Astrocyte (in vitro differentiated cells and primary cell): ENCODE results near the gene UGT1A6.

Experiments used
- EZH2 ChIP-seq: IDR thresholded peaks from 2 replicates; pipeline ENCODE4 v1.6.1; 2012; ENCODE audit warnings: mild to moderate bottlenecking, low read length, inconsistent platforms; ENCODE audit not compliant: insufficient read depth
- TF ChIP-seq, protein P1 (sequence below): IDR thresholded peaks from 2 replicates; pipeline ENCODE4 v1.5.1; 2011; ENCODE audit warnings: low read depth, mild to moderate bottlenecking, inconsistent platforms, low read length, moderate library complexity; ENCODE audit not compliant: insufficient read depth

DNA sequence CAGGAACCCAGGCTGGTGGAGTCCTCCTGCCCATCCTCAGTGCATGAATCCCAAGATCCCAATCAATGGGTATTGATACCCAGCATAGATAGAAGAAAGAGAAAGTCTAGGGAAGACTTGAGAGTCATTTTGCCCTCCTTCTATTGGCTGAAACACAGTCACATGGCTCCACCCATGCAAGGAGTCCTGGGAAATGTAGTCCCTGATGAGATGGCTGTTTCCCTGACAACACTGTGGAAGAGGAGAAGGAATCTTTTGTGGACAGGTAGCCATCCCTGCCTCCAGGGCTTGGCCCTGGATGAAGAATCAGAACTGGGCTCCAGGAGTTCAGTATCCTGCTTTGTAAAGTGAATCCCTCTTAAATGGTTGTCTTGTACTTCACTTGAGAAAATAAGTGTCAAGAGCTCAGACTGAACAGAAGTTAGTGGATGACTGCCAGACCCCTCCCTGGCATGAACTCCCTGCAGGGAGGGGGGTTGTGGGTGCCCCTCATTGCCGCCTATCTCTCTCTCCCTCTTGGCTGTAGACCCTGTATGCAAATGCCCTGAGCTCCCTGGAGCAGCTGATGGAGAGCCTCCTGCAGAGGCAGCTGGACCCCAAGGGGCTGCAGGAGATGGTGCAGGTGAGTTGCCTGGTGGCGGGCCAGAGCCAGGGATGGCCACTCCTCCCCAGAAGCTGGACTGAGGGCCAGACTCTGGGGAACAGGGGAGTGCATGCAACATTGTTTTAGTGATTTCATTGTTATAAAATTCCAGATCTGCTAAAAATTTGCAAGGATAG lies 121.6 kb downstream of the UGT1A6 start:
- TF ChIP-seq EZH2 = no peak
- TF ChIP-seq, protein P1, sequence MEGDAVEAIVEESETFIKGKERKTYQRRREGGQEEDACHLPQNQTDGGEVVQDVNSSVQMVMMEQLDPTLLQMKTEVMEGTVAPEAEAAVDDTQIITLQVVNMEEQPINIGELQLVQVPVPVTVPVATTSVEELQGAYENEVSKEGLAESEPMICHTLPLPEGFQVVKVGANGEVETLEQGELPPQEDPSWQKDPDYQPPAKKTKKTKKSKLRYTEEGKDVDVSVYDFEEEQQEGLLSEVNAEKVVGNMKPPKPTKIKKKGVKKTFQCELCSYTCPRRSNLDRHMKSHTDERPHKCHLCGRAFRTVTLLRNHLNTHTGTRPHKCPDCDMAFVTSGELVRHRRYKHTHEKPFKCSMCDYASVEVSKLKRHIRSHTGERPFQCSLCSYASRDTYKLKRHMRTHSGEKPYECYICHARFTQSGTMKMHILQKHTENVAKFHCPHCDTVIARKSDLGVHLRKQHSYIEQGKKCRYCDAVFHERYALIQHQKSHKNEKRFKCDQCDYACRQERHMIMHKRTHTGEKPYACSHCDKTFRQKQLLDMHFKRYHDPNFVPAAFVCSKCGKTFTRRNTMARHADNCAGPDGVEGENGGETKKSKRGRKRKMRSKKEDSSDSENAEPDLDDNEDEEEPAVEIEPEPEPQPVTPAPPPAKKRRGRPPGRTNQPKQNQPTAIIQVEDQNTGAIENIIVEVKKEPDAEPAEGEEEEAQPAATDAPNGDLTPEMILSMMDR = no peak
